HFFc6 (cell line): Measurements from ENCODE around the gene MPRIP. TPM values are rescaled to one million over a fixed set of nuclear protein-coding genes. Genes with fewer than 3 reads are reported as not detected.

ENCODE experiments used
- DNase-seq: peaks from one replicate; pipeline ENCODE4 v3.0.0-alpha.2; 2018
- H3K27ac Mint-ChIP-seq: 2 replicates; pipeline ENCODE4 v1.8.0; 2020; ENCODE audit warnings: mild to moderate bottlenecking, mixed read lengths
- H3K27me3 Mint-ChIP-seq: 2 replicates; pipeline ENCODE4 v1.8.0; 2021; ENCODE audit warnings: mild to moderate bottlenecking, moderate library complexity, mixed read lengths; ENCODE audit not compliant: insufficient read depth
- H3K36me3 Mint-ChIP-seq: 2 replicates; pipeline ENCODE4 v1.8.0; 2021; ENCODE audit warnings: low read depth, mixed read lengths
- H3K4me1 Mint-ChIP-seq: 2 replicates; pipeline ENCODE4 v1.8.0; 2020; ENCODE audit warnings: low read depth, mixed read lengths
- H3K4me3 Mint-ChIP-seq: 2 replicates; pipeline ENCODE4 v1.8.0; 2020; ENCODE audit warnings: mild to moderate bottlenecking, moderate library complexity, mixed read lengths
- H3K9me3 Mint-ChIP-seq: 2 replicates; pipeline ENCODE4 v1.8.0; 2020; ENCODE audit warnings: mild to moderate bottlenecking, mixed read lengths
- total RNA-seq, 6 experiments: library from RNA; stranded (reverse); fragmentation: NEBNext Ultra II Directional; extraction: Animal tissue kit (Norgen Biotek cat#: 25700); gene quantifications; 2 replicates in 1 of 6; 3 replicates in 5 of 6; pipeline ENCODE4 v1.2.3, GENCODE V29; 2021
- TF ChIP-seq, protein P1 (sequence below): fragments of 200-600 bp; sonication (generic); IDR thresholded peaks from 2 replicates; pipeline ENCODE4 v1.5.0; 2021; ENCODE audit warnings: antibody characterized with exemption, mild to moderate bottlenecking

MPRIP gene
- total RNA-seq, 6 experiments from 2014 or later, result 350 to 409 (median 372) TPM

DNA sequence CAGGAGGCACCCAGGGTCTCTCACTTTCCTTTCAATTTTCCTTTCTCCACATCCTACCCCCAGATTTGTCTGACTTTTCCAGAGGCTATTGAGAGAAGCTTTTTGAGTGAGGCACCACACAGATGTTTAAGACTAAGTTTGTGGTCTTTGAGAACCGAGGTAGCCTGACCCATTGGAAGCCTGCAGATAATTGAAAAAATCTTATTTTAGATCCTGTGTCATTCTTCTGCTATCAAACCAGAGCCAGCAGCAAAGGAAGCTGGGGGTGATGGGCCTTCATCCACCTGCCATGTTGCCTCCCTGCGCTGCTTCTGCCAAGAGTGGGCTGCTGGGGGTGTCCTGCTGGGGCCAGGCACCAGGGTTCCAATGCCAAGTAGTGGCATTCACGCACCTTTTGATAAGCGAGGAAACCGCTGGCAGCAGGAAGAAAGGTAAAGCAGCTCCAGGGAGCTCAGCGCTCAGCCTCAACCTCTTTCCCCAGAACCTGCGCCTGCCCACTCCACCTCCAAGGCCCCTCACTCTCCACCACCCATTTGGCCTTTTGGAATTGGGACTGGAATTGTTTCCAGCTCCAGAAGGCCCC lies 55.6 kb downstream of the MPRIP start:
- peak overlapping the region; percentile 34; the same call in 1 of the 2 replicates for H3K27ac Mint-ChIP-seq
- no peak overlapping the region for H3K4me3 Mint-ChIP-seq
- H3K9me3 Mint-ChIP-seq, result no peaks in the 10 kb centered on the region
- H3K4me1 Mint-ChIP-seq, result peaks cover 52% of the 10 kb centered on the region
- TF ChIP-seq, protein P1, sequence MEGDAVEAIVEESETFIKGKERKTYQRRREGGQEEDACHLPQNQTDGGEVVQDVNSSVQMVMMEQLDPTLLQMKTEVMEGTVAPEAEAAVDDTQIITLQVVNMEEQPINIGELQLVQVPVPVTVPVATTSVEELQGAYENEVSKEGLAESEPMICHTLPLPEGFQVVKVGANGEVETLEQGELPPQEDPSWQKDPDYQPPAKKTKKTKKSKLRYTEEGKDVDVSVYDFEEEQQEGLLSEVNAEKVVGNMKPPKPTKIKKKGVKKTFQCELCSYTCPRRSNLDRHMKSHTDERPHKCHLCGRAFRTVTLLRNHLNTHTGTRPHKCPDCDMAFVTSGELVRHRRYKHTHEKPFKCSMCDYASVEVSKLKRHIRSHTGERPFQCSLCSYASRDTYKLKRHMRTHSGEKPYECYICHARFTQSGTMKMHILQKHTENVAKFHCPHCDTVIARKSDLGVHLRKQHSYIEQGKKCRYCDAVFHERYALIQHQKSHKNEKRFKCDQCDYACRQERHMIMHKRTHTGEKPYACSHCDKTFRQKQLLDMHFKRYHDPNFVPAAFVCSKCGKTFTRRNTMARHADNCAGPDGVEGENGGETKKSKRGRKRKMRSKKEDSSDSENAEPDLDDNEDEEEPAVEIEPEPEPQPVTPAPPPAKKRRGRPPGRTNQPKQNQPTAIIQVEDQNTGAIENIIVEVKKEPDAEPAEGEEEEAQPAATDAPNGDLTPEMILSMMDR, result no peak
- no peak for DNase-seq
- H3K36me3 Mint-ChIP-seq, result peaks cover 5% of the 10 kb centered on the region; the same call in 1 of the 2 replicates
- H3K27me3 Mint-ChIP-seq, result peaks cover 3% of the 10 kb centered on the region; the same call in 1 of the 2 replicates

DNA sequence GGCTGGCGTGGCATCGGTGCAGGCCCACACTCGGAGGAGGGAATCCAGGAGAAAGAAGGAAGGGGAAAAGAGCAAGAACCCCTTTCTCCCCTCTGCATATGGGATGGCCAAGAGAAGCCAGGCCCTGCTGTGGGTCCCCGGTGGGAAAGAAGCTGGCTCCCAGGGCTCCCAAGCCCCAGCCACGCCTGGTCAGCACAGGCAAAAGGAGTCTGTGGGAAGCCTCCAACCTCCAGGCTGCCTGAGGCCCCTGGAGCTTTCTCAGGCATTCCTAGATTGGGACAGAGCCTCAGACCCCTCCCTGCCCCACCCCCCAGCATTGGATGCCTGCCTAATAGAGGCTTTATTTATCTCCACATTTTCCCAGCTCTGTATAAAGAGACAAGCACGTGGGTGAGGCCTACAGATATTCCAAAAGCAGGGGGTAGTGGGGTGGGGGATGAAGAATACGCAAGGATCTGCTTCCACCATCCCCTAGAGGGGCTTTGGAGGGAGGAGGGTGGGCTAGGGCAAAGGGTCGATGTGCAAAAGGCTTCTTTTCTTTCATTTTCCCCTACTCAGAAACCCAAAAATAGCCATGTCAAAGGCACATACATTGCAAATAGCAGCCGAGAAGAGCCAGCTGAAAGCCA lies 56.4 kb downstream of the MPRIP start:
- DNase-seq, result no peak
- H3K27ac Mint-ChIP-seq, result peak overlapping the region; percentile 16; the same call in 1 of the 2 replicates
- peaks cover 3% of the 10 kb centered on the region; the same call in 1 of the 2 replicates for H3K27me3 Mint-ChIP-seq
- peaks cover 5% of the 10 kb centered on the region; the same call in 1 of the 2 replicates for H3K36me3 Mint-ChIP-seq
- no peaks in the 10 kb centered on the region for H3K9me3 Mint-ChIP-seq
- H3K4me3 Mint-ChIP-seq, result no peak overlapping the region
- TF ChIP-seq, protein P1, result no peak
- H3K4me1 Mint-ChIP-seq, result peaks cover 45% of the 10 kb centered on the region

DNA sequence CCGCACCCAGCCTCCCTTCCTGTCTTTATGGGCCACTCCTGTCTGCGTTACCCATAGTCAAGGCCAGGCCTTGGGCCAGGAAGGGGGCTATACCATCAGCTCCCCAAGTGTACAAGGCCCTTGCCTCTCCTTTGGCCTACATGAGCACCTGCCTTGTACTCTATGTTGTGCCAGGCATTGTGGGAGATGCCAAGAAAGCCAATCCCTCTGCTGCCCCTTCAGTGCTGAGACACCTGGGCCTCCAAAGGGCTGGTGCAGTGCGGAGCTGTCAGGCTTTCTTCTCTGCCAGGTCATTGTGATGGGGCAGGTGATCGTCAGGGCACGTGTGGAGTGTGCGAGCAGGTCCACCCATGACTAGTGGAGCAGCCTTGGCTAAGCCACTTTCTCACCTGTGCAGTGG lies 59.9 kb downstream of the MPRIP start:
- TF ChIP-seq, protein P1, result no peak
- no peaks in the 10 kb centered on the region for H3K9me3 Mint-ChIP-seq
- H3K27ac Mint-ChIP-seq, result no peak overlapping the region
- no peak overlapping the region for H3K4me3 Mint-ChIP-seq
- peaks cover 31% of the 10 kb centered on the region for H3K4me1 Mint-ChIP-seq
- DNase-seq, result no peak
- H3K36me3 Mint-ChIP-seq, result no peaks in the 10 kb centered on the region
- H3K27me3 Mint-ChIP-seq, result peaks cover 6% of the 10 kb centered on the region; the same call in 1 of the 2 replicates

DNA sequence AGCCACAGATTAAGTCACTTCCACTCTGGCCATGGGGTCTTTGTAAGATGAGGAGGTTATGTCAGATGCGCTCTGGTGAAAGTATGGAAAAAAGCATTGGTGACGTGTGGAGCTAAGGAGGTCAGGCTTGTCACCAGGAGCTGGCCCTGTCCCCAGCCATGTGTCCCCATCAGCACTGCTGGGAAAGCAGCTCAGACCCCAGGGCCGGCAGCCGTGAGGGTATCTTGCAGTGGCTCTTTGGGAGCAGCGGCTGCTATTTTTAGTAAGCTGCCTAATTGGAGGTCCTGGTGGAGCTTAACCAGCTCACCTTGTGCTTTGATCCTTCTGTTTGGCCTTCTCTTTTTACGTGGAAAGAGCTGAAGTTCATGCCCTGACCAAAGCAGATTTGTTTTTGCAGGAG lies 60.9 kb downstream of the MPRIP start:
- H3K27ac Mint-ChIP-seq, result peak overlapping the region; percentile 29; the same call in 1 of the 2 replicates
- peaks cover 8% of the 10 kb centered on the region for H3K27me3 Mint-ChIP-seq
- DNase-seq, result no peak
- TF ChIP-seq, protein P1, result no peak
- no peaks in the 10 kb centered on the region for H3K36me3 Mint-ChIP-seq
- H3K4me3 Mint-ChIP-seq, result no peak overlapping the region
- H3K9me3 Mint-ChIP-seq, result no peaks in the 10 kb centered on the region
- H3K4me1 Mint-ChIP-seq, result peaks cover 36% of the 10 kb centered on the region

DNA sequence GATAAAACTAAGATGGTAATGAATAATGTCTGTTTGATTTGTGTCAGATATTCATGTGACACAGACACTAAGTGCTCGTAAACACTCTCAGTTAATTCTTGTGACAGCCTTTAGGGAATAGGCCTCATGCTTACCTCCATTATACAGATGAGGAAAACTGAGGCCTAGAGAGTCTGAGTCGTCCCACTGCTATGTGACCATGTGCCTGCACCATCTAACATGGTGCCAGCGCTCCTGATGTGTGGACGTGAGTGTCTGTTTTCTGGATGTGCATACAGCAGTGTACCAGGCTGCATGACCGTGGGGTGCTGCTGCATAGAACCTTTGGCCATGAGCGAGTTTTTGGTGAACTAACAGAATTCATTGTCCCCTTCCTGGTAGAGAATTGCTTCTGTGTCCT lies 61.8 kb downstream of the MPRIP start:
- Mint-ChIP-seq H3K27ac (no peak overlapping the region), H3K36me3 (no peaks in the 10 kb centered on the region), H3K27me3 (peaks cover 8% of the 10 kb centered on the region), H3K4me1 (peaks cover 42% of the 10 kb centered on the region), H3K9me3 (no peaks in the 10 kb centered on the region), H3K4me3 (no peak overlapping the region)
- no peak for DNase-seq
- TF ChIP-seq, protein P1, result no peak
